HCT116 (cell line): ENCODE results near the gene ATP6AP1. TPM values are rescaled to one million over a fixed set of nuclear protein-coding genes. Genes with fewer than 3 reads are reported as not detected.

Source experiments
- ATAC-seq: fragments of 200-7000 bp; cut with Tn5 transposase; 2 replicates; pipeline ENCODE4 v1.9.1; 2020; ENCODE audit warnings: mild to moderate bottlenecking, moderate library complexity
- BruUV-seq: library from RNA; stranded (reverse); fragments of 400-500 nt; replicated peaks from 2 replicates; lab custom pipeline; 2021; lab: Mats Ljungman, UMichigan
- CTCF ChIA-PET: fragments of 300-600 bp; sonication (Branson Sonifier 250); formaldehyde crosslinking; loops from one replicate; lab custom pipeline; 2021; ENCODE audit warnings: antibody characterized with exemption; lab: Charles Lee
- POLR2A ChIA-PET: fragments of 300-600, 350-600 bp; sonication (Branson Sonifier 250); formaldehyde crosslinking; loops from one replicate; lab custom pipeline; 2021; ENCODE audit warnings: antibody characterized with exemption; lab: Charles Lee
- RAD21 ChIA-PET, 2 experiments: fragments of 300-600 bp; sonication (Branson Sonifier 250); formaldehyde crosslinking; loops; one replicate each; lab custom pipeline; 2023; ENCODE audit warnings: low total read pairs in 2 of 2; ENCODE audit not compliant: uncharacterized antibody in 2 of 2, unreplicated experiment in 2 of 2, low non-redundant PET in 1 of 2; lab: Charles Lee
- DNase-seq: peaks from one replicate; pipeline ENCODE4 v3.0.0-alpha.2; 2010; ENCODE audit warnings: low read depth, low spot score
- H2AFZ ChIP-seq: fragments of 200-600 bp; shearing (Covaris generic), sonication (generic); 2 replicates; pipeline ENCODE4 v1.6.1; 2017; ENCODE audit warnings: low read depth, mixed run types, mixed read lengths, antibody characterized with exemption, low read length; ENCODE audit not compliant: poor library complexity, severe bottlenecking
- H3K27ac ChIP-seq: 2 replicates; pipeline ENCODE4 v1.5.1; 2012; ENCODE audit warnings: low read depth, low read length
- H3K27me3 ChIP-seq: fragments of 200-600 bp; sonication (generic); 2 replicates; pipeline ENCODE4 v1.6.1; 2016; ENCODE audit warnings: mixed run types, low read length, mixed read lengths; ENCODE audit not compliant: insufficient read depth
- H3K36me3 ChIP-seq, 2 experiments: fragments of 200-500 bp in 1 of 2; fragments of 200-600 bp in 1 of 2; sonication (Bioruptor generic) in 1 of 2; sonication (generic) in 1 of 2; 2 replicates each; pipeline versions ENCODE4 v1.5.1 to v1.6.1; 2014 to 2016; ENCODE audit warnings: low read length in 2 of 2, inconsistent platforms in 1 of 2, mixed read lengths in 1 of 2, mixed run types in 1 of 2; ENCODE audit not compliant: insufficient read depth in 2 of 2, control insufficient read depth in 1 of 2
- H3K4me1 ChIP-seq, 2 experiments: fragments of 200-600 bp in 1 of 2; sonication (generic) in 1 of 2; 2 replicates each; pipeline versions ENCODE4 v1.5.1 to v1.6.1; 2012 to 2017; ENCODE audit warnings: low read length in 2 of 2, inconsistent platforms in 1 of 2, mild to moderate bottlenecking in 1 of 2, mixed read lengths in 1 of 2, mixed run types in 1 of 2, moderate library complexity in 1 of 2; ENCODE audit not compliant: insufficient read depth in 2 of 2, control insufficient read depth in 1 of 2
- H3K4me2 ChIP-seq: fragments of 200-600 bp; sonication (generic); 2 replicates; pipeline ENCODE4 v1.6.1; 2017; ENCODE audit warnings: mixed run types, low read length, mixed read lengths
- H3K4me3 ChIP-seq, 2 experiments: fragments of 200-600 bp in 1 of 2; sonication (generic) in 1 of 2; replicated peaks in 1 of 2; 2 replicates each; pipeline ENCODE4 v1.5.1; 2011 to 2016; ENCODE audit warnings: low read length in 2 of 2, control low read depth in 1 of 2, low read depth in 1 of 2, mild to moderate bottlenecking in 1 of 2, mixed read lengths in 1 of 2, mixed run types in 1 of 2
- H3K79me2 ChIP-seq: fragments of 200-600 bp; sonication (generic); 2 replicates; pipeline ENCODE4 v1.6.1; 2017; ENCODE audit warnings: mild to moderate bottlenecking, mixed run types, low read length, moderate library complexity, mixed read lengths; ENCODE audit not compliant: insufficient read depth
- H3K9ac ChIP-seq: fragments of 200-600 bp; sonication (generic); 2 replicates; pipeline ENCODE4 v1.6.1; 2016; ENCODE audit warnings: low read length, mixed read lengths
- H3K9me2 ChIP-seq: fragments of 200-600 bp; sonication (generic), shearing (Covaris generic); 2 replicates; pipeline ENCODE4 v1.6.1; 2017; ENCODE audit warnings: mixed run types, mild to moderate bottlenecking, moderate library complexity; ENCODE audit not compliant: insufficient read depth
- H3K9me3 ChIP-seq, 2 experiments: fragments of 200-500 bp in 1 of 2; fragments of 200-600 bp in 1 of 2; sonication (Bioruptor generic) in 1 of 2; sonication (generic) in 1 of 2; 2 replicates each; pipeline ENCODE4 v1.6.1; 2014 to 2017; ENCODE audit warnings: low read length in 2 of 2, mixed read lengths in 2 of 2, inconsistent platforms in 1 of 2, low read depth in 1 of 2, mild to moderate bottlenecking in 1 of 2, mixed run types in 1 of 2, moderate library complexity in 1 of 2; ENCODE audit not compliant: control insufficient read depth in 1 of 2, insufficient read depth in 1 of 2
- H4K20me1 ChIP-seq: fragments of 200-600 bp; sonication (generic), shearing (Covaris generic); 2 replicates; pipeline ENCODE4 v1.6.1; 2017; ENCODE audit warnings: mixed run types, mild to moderate bottlenecking, moderate library complexity; ENCODE audit not compliant: insufficient read depth
- ATF3 ChIP-seq: IDR thresholded peaks from 2 replicates; pipeline ENCODE4 v1.6.1; 2012
- CBX3 ChIP-seq: IDR thresholded peaks from 2 replicates; pipeline ENCODE4 v1.6.1; 2012; ENCODE audit warnings: low read depth
- CEBPB ChIP-seq: IDR thresholded peaks from 2 replicates; pipeline ENCODE4 v1.6.1; 2012; ENCODE audit warnings: low read depth
- CTCF ChIP-seq, 3 experiments: fragments of 200-600 bp in 1 of 3; sonication (generic) in 1 of 3; IDR thresholded peaks in 2 of 3; conservative IDR thresholded peaks in 1 of 3; 2 replicates each; pipeline ENCODE4 v1.5.1; 2012 to 2017; ENCODE audit warnings: low read depth in 2 of 3, low read length in 2 of 3, antibody characterized with exemption in 1 of 3, borderline replicate concordance in 1 of 3, control low read depth in 1 of 3, mild to moderate bottlenecking in 1 of 3, mixed read lengths in 1 of 3, mixed run types in 1 of 3, moderate library complexity in 1 of 3; ENCODE audit not compliant: insufficient read depth in 1 of 3
- EGR1 ChIP-seq: IDR thresholded peaks from 2 replicates; pipeline ENCODE4 v1.6.1; 2012; ENCODE audit warnings: low read depth
- ELF1 ChIP-seq: IDR thresholded peaks from 2 replicates; pipeline ENCODE4 v1.6.1; 2012; ENCODE audit warnings: low read depth, borderline replicate concordance
- EZH2 ChIP-seq: fragments of 200-600 bp; sonication (generic); IDR thresholded peaks from 2 replicates; pipeline ENCODE4 v1.6.1; 2017; ENCODE audit warnings: antibody characterized with exemption, mixed run types
- EZH2phosphoT487 ChIP-seq: fragments of 200-600 bp; IDR thresholded peaks from 2 replicates; pipeline ENCODE4 v1.6.1; 2018; ENCODE audit warnings: antibody characterized with exemption, borderline replicate concordance
- FOSL1 ChIP-seq: IDR thresholded peaks from 2 replicates; pipeline ENCODE4 v1.6.1; 2012; ENCODE audit warnings: low read depth
- JUND ChIP-seq: IDR thresholded peaks from 2 replicates; pipeline ENCODE4 v1.6.1; 2012
- MAX ChIP-seq: IDR thresholded peaks from 2 replicates; pipeline ENCODE4 v1.6.1; 2012
- POLR2A ChIP-seq: IDR thresholded peaks from 2 replicates; pipeline ENCODE4 v1.7.0; 2011; ENCODE audit warnings: borderline replicate concordance; ENCODE audit not compliant: insufficient read depth, insufficient read length; ENCODE audit errors: extremely low read depth
- POLR2AphosphoS5 ChIP-seq: IDR thresholded peaks from 2 replicates; pipeline ENCODE4 v1.6.1; 2011; ENCODE audit warnings: mild to moderate bottlenecking, low read depth, low read length, moderate library complexity
- RAD21 ChIP-seq: IDR thresholded peaks from 2 replicates; pipeline ENCODE4 v1.6.1; 2012; ENCODE audit warnings: low read depth, mild to moderate bottlenecking
- REST ChIP-seq: IDR thresholded peaks from 2 replicates; pipeline ENCODE4 v1.6.1; 2012; ENCODE audit warnings: low read depth
- SIN3A ChIP-seq: IDR thresholded peaks from 2 replicates; pipeline ENCODE4 v1.6.1; 2012; ENCODE audit warnings: low read depth
- SP1 ChIP-seq: IDR thresholded peaks from 2 replicates; pipeline ENCODE4 v1.6.1; 2012; ENCODE audit warnings: low read depth
- SRF ChIP-seq: IDR thresholded peaks from 2 replicates; pipeline ENCODE4 v1.6.1; 2012; ENCODE audit warnings: low read depth
- TCF7L2 ChIP-seq: IDR thresholded peaks from 2 replicates; pipeline ENCODE4 v1.7.0; 2011; ENCODE audit warnings: borderline replicate concordance, inconsistent platforms; ENCODE audit not compliant: insufficient read depth, insufficient read length; ENCODE audit errors: extremely low read depth
- YY1 ChIP-seq: IDR thresholded peaks from 2 replicates; pipeline ENCODE4 v1.6.1; 2011; ENCODE audit warnings: low read length, low read depth, moderate library complexity, mild to moderate bottlenecking; ENCODE audit not compliant: insufficient replicate concordance; ENCODE audit errors: extremely low read depth
- intact Hi-C: fragments of 100-400 bp; cut with micrococcal nuclease; formaldehyde crosslinking; loops from 2 replicates; pipeline ENCODE4 v1.10.0; 2022
- total RNA-seq: library from RNA; stranded (reverse); gene quantifications from one replicate; pipeline ENCODE4 v1.2.1, GENCODE V29; 2021; ENCODE audit not compliant: unreplicated experiment

Gene ATP6AP1
- total RNA-seq, 1 experiment from 2014 or later: 53.4 TPM

- no peaks in the 10 kb centered on the region; a peak in 1 of 4 replicates for H3K36me3 ChIP-seq
- DNase-seq (no peak), ATAC-seq (no peak)
- peaks cover 34% of the 10 kb centered on the region for H3K79me2 ChIP-seq
- no peaks in the 10 kb centered on the region for H3K27me3 ChIP-seq
- ChIA-PET CTCF (no interaction called here), RAD21 (interaction anchor here in 1 of 2 experiments (0.7 kb wide), 1 partner anchor 35 kb away, joined by 3 read pairs; no protein-coding TSS in a partner anchor), POLR2A (interaction anchor here (1.1 kb wide), 1 partner anchor 30 kb away, joined by 3 read pairs; no protein-coding TSS in a partner anchor)
- H3K9me2 ChIP-seq: no peaks in the 10 kb centered on the region
- intact Hi-C loops: loop anchor here (5.0 kb wide), 1 partner anchor 37 kb away; the partner anchor contains the start of gene LAGE3
- H3K4me2 ChIP-seq: no peak overlapping the region
- peaks cover 5 to 25% of the 10 kb centered on the region in 2 experiments; a peak in 2 of 4 replicates for H3K4me1 ChIP-seq
- H3K9me3 ChIP-seq: no peaks in the 10 kb centered on the region
- H3K4me3 ChIP-seq: no peak overlapping the region
- no peak for TF ChIP-seq REST
- no peak for TF ChIP-seq SRF
- no peak for TF ChIP-seq POLR2A
- no peak for TF ChIP-seq TCF7L2
- TF ChIP-seq EGR1: no peak
- TF ChIP-seq JUND: no peak
- TF ChIP-seq FOSL1: no peak
- no peak for TF ChIP-seq POLR2AphosphoS5
- no peak for TF ChIP-seq YY1
- no peak for TF ChIP-seq CEBPB
- TF ChIP-seq SP1: no peak
- no peak for TF ChIP-seq CTCF (IDR thresholded peaks at IDR 0.05 in 2 of 3, conservative IDR thresholded peaks at IDR 0.05 in 1 of 3; ENCODE audit: borderline replicate concordance in 1 of 3, insufficient read depth in 1 of 3, low read depth in 2 of 3, low read length in 2 of 3)
- no peak for TF ChIP-seq EZH2
- TF ChIP-seq RAD21: no peak
- no peak for TF ChIP-seq ATF3
- TF ChIP-seq CBX3: no peak
- TF ChIP-seq ELF1: no peak
- no peak for TF ChIP-seq EZH2phosphoT487
- no peak for TF ChIP-seq SIN3A
- TF ChIP-seq MAX: no peak
- no peak overlapping the region for H3K9ac ChIP-seq
- no peak overlapping the region for H3K27ac ChIP-seq
- BruUV-seq: no TSS peak
- H2AFZ ChIP-seq: no peak overlapping the region
- no peaks in the 10 kb centered on the region for H4K20me1 ChIP-seq
These were observed 11.4 kb downstream of the ATP6AP1 start for GRCh38 chrX:154439841-154440240.
